T1000 (cell line): ENCODE measurements around the gene SLAMF9.

Experiments
- DNase-seq: peaks from one replicate; lab custom pipeline; 2025; ENCODE audit warnings: mixed read lengths; lab: John Stamatoyannopoulos, UW

Gene SLAMF9

GRCh38 chr1:159932296-159933285, 21.4 kb downstream of the SLAMF9 start:
- DNase-seq: no peak

GRCh38 chr1:159931795-159932173, 22.3 kb downstream of the SLAMF9 start:
- no peak for DNase-seq

- no peak for DNase-seq
These were observed 22.8 kb downstream of the SLAMF9 start for GRCh38 chr1:159931101-159931794.

- no peak for DNase-seq
These were observed 23.4 kb downstream of the SLAMF9 start for GRCh38 chr1:159930634-159931033.

GRCh38 chr1:159930216-159930615, 23.8 kb downstream of the SLAMF9 start:
- no peak for DNase-seq

- no peak for DNase-seq
These were observed 24.6 kb downstream of the SLAMF9 start for GRCh38 chr1:159929155-159930051.

- no peak for DNase-seq
These were observed 25.5 kb downstream of the SLAMF9 start for GRCh38 chr1:159928491-159929050.

GRCh38 chr1:159927849-159928431, 26.1 kb downstream of the SLAMF9 start:
- DNase-seq: no peak

GRCh38 chr1:159927211-159927848, 26.7 kb downstream of the SLAMF9 start:
- no peak for DNase-seq

GRCh38 chr1:159925719-159926078, 28.3 kb downstream of the SLAMF9 start:
- DNase-seq: no peak

GRCh38 chr1:159924791-159925718, 29.0 kb downstream of the SLAMF9 start, which contains the start of gene TAGLN2:
Gene TAGLN2 (minus strand): TSS chr1:159925507. CDS start chr1:159920509, 4,998 bp downstream.
- peak; percentile 83 for DNase-seq

- peak; percentile 87 for DNase-seq
These were observed 29.8 kb downstream of the SLAMF9 start for GRCh38 chr1:159924025-159924790.

- peak; percentile 24 for DNase-seq
These were observed 30.6 kb downstream of the SLAMF9 start for GRCh38 chr1:159923203-159924024.

- no peak for DNase-seq
These were observed 31.4 kb downstream of the SLAMF9 start for GRCh38 chr1:159922511-159923202.

- DNase-seq: no peak
These were observed 32.1 kb downstream of the SLAMF9 start for GRCh38 chr1:159921700-159922504.

- DNase-seq: no peak
These were observed 32.8 kb downstream of the SLAMF9 start for GRCh38 chr1:159921251-159921650.
